Nephron (organoid): ENCODE results near the gene APLP2.

ENCODE experiments used
- H3K27ac Mint-ChIP-seq, 3 experiments: 2 replicates each; pipeline ENCODE4 v1.8.0; 2020; ENCODE audit warnings: mixed read lengths in 3 of 3, mild to moderate bottlenecking in 2 of 3, moderate library complexity in 1 of 3
- H3K27me3 Mint-ChIP-seq: 2 replicates; pipeline ENCODE4 v1.8.0; 2021; ENCODE audit warnings: low read depth, mild to moderate bottlenecking, moderate library complexity, mixed read lengths
- H3K36me3 Mint-ChIP-seq: 2 replicates; pipeline ENCODE4 v1.8.0; 2020; ENCODE audit warnings: low read depth, mixed read lengths
- H3K4me1 Mint-ChIP-seq: 2 replicates; pipeline ENCODE4 v1.8.0; 2020; ENCODE audit warnings: mixed read lengths
- H3K4me3 Mint-ChIP-seq, 3 experiments: 2 replicates each; pipeline ENCODE4 v1.8.0; 2020; ENCODE audit warnings: mild to moderate bottlenecking in 3 of 3, mixed read lengths in 3 of 3, moderate library complexity in 2 of 3
- H3K9me3 Mint-ChIP-seq: 2 replicates; pipeline ENCODE4 v1.8.0; 2020; ENCODE audit warnings: mixed read lengths
- TF ChIP-seq, protein P1 (sequence below), 3 experiments: fragments of 200-600 bp; sonication (generic); IDR thresholded peaks; one replicate each; pipeline ENCODE4 v1.5.0; 2021; ENCODE audit warnings: antibody characterized with exemption in 3 of 3; ENCODE audit not compliant: unreplicated experiment in 3 of 3

Gene APLP2

GRCh38 chr11:130160498-130161155, 90.9 kb downstream of the APLP2 start:
- peak overlapping the region in 1 of 3 experiments; percentile 24 for H3K27ac Mint-ChIP-seq
- TF ChIP-seq, protein P1, sequence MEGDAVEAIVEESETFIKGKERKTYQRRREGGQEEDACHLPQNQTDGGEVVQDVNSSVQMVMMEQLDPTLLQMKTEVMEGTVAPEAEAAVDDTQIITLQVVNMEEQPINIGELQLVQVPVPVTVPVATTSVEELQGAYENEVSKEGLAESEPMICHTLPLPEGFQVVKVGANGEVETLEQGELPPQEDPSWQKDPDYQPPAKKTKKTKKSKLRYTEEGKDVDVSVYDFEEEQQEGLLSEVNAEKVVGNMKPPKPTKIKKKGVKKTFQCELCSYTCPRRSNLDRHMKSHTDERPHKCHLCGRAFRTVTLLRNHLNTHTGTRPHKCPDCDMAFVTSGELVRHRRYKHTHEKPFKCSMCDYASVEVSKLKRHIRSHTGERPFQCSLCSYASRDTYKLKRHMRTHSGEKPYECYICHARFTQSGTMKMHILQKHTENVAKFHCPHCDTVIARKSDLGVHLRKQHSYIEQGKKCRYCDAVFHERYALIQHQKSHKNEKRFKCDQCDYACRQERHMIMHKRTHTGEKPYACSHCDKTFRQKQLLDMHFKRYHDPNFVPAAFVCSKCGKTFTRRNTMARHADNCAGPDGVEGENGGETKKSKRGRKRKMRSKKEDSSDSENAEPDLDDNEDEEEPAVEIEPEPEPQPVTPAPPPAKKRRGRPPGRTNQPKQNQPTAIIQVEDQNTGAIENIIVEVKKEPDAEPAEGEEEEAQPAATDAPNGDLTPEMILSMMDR (IDR thresholded peaks at IDR 0.05; ENCODE audit: unreplicated experiment in 3 of 3): no peak
- no peaks in the 10 kb centered on the region for H3K36me3 Mint-ChIP-seq
- peaks cover 84% of the 10 kb centered on the region for H3K27me3 Mint-ChIP-seq
- H3K4me3 Mint-ChIP-seq: peak overlapping the region; percentile 79 to 84 (median 80)
- H3K4me1 Mint-ChIP-seq: peaks cover 19% of the 10 kb centered on the region
- H3K9me3 Mint-ChIP-seq: no peaks in the 10 kb centered on the region

DNA sequence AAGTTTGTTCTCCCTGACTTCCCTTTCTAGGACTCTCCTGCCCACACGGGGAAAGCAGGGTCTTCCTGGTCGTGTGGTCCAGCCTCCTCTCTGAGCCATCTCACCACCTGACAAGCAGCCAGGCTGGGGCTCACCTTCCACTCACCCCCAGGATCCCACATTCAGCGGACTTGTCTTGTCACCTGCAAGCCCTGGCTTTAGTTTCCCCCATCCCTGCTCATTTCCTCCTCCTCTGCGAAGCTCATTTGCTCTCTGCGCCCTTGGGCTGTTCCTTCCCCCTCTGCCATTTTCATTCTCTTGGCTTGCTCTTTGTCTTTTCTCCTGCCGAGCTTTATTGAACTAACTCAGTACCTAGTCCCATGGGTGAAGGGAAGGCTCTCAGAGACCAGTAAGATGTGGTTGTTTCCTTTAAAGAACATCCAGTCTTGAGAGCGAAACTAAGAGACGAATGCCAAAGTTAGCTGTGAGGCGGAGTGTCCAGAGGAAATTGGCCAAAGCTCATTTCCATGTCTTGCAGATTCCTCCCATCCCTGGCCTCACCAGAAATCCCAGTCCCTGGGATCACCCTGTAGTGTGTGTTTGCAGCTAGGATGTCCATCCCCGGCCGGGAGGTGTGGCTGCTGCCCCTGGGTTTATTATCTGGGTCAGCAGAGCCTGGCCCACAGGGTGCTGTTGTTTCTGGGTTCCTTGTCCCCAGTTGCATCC, 91.9 kb downstream of the APLP2 start:
- H3K9me3 Mint-ChIP-seq: no peaks in the 10 kb centered on the region
- H3K36me3 Mint-ChIP-seq: no peaks in the 10 kb centered on the region
- peaks cover 23% of the 10 kb centered on the region for H3K4me1 Mint-ChIP-seq
- H3K4me3 Mint-ChIP-seq: peak overlapping the region; percentile 21 to 56 (median 38)
- TF ChIP-seq, protein P1 (IDR thresholded peaks at IDR 0.05; ENCODE audit: unreplicated experiment in 3 of 3): no peak
- peak overlapping the region in 1 of 3 experiments; percentile 35 for H3K27ac Mint-ChIP-seq
- peaks cover 80% of the 10 kb centered on the region for H3K27me3 Mint-ChIP-seq

- Mint-ChIP-seq H3K4me3 (no peak overlapping the region), H3K27ac (no peak overlapping the region), H3K4me1 (peaks cover 24% of the 10 kb centered on the region), H3K36me3 (no peaks in the 10 kb centered on the region), H3K27me3 (peaks cover 68% of the 10 kb centered on the region), H3K9me3 (no peaks in the 10 kb centered on the region)
- TF ChIP-seq, protein P1 (IDR thresholded peaks at IDR 0.05; ENCODE audit: unreplicated experiment in 3 of 3): no peak
Measured at GRCh38 chr11:130162733-130163132, 93.0 kb downstream of the APLP2 start.

DNA sequence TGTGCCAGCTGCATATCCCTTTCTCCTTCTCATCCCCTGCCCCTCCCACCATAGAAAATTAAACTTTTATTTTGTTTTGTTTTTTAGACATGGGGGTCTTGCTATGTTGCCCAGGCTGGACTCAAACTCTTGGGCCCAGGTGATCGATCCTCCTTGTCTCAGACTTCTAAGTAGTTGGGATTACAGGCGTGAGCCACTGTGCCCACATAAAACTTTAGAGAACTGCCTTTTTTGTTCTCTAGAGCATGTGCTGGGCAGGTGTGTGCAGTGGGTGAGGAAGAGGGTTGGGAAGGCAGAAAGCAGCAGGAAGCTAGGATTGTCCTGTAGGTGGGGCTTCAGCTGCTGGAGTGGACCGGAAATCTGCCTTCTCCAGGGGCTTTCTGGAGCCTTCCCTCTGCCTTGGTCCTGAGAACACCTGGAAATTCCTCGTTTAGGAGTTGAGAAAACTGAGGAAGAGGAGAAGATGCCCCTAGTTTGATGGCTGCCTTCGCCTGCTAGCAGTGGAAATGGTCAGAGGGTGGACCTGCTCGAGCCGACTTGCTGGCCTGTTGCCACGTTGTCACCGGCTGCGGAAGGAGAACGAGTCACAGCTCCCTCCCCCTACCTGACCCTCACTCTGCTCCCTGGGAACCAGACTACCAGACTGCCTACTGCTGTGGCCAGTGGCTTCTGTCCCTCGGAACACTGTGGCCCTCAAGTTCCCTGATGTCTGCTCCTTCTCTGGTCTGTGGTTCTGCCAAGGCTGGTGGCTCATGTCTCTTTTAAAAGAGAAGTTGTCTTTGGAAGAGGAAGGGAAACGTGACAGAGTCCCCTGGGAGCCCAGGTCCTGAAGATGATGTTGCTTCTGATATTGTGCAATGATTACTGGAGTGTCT, 93.9 kb downstream of the APLP2 start:
- Mint-ChIP-seq H3K36me3 (no peaks in the 10 kb centered on the region), H3K4me3 (peak overlapping the region in 1 of 3 experiments; percentile 7), H3K4me1 (peaks cover 18% of the 10 kb centered on the region), H3K27me3 (peaks cover 65% of the 10 kb centered on the region), H3K27ac (no peak overlapping the region), H3K9me3 (no peaks in the 10 kb centered on the region)
- TF ChIP-seq, protein P1 (IDR thresholded peaks at IDR 0.05; ENCODE audit: unreplicated experiment in 3 of 3): no peak

DNA sequence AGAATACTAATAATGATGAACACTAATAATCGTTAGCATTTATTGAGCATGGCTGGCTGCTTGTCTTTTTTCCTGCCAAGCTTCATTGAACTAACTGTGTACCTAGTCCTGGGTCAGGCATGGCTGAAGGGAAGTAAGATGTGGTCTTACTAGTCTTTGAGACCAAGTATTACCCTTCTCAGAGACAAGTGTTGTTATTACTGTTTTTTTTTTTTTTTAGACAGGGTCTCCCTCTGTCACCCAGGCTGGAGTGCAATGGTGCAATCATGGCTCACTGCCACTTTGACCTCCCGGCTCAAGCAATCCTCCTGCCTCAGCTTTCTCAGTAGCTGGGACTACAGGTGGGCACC, 94.5 kb downstream of the APLP2 start:
- Mint-ChIP-seq H3K27me3 (peaks cover 60% of the 10 kb centered on the region), H3K27ac (no peak overlapping the region), H3K9me3 (no peaks in the 10 kb centered on the region), H3K36me3 (no peaks in the 10 kb centered on the region), H3K4me3 (no peak overlapping the region), H3K4me1 (peaks cover 12% of the 10 kb centered on the region)
- TF ChIP-seq, protein P1 (IDR thresholded peaks at IDR 0.05; ENCODE audit: unreplicated experiment in 3 of 3): no peak
